Stimulated activated CD8-positive, alpha-beta memory T cell treated with anti-CD3 and anti-CD28 coated beads, Interleukin-7, amount 100 ng/mL, for 1 hour (primary cell): Measurements from ENCODE around the gene OXNAD1.

ENCODE experiments used
- DNase-seq, 2 donors: peaks; one replicate each; pipeline ENCODE4 v3.0.0-alpha.2; 2020; ENCODE audit warnings: low read depth in 2 of 2

OXNAD1 gene

DNA sequence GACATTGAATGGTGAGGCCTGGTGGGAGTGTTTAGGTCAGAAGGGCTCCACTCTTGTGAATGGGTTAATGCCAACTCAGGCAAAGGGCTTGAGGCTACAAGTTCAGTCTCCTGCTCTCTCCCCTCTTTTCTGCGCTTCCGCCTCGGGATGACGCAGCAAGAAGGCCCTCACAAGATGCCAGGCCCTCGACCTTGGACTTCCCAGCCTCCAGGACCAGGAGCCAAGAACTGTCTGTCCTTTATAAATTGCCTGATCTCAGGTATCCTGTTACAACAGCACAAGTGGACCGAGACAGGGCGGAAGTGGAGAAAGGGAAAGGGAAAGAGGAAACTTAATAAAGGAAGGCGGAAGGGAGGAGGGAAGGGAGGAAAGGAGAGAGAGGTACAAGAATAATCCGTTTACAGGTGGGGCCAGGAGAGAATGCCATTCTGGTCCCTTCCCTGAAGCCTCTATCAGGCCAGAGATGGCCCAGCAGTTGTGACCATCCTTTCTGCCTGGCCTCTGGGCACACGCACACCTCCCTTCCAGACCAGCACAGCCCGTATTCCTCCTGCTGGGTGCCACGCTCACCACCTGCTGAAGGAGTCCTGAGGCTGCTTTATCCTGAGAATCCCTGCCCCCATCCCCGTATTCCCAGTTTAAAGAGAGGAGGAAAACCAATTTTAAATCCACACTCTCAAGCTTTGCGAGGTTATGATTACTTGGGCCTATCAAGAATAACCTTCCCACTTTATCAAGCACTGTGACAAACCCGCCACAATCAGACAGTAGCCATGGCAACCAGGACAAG is 64.2 kb downstream of the OXNAD1 start:
- no peak for DNase-seq

DNA sequence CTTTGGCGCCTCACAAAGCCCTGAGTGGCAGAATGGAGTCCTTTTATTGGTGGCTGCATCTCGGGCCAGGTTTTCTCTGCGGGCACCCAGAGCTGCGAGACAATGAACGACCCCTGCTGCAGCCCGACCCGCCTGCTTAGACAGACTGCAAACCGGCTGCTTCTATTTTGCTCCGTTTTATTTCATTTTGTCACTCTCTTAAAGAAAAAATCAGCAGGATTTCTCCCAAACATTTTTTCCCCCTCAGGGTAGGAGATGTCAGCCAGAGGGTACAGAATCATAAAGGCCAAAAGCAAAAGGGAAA is 64.8 kb downstream of the OXNAD1 start:
- DNase-seq = no peak

DNA sequence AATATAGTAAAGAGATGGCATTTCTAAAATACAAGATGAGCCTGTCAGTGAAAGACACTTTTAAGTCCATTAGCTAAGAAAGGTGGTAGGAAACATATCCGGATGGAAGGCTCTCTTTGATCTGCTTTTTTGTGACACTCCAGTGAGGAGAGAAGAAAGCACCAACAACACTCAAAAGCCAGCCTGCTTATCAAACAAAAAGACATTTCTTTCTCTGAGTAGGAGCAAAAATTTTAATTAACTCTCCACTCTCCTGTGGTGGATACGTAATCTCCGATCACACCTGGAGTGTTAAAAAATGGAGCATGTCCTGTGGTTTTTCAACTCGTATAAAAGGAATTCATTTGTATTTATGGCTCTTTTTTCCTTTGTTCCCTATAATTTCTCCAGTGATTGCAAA is 65.3 kb downstream of the OXNAD1 start:
- no peak for DNase-seq

DNA sequence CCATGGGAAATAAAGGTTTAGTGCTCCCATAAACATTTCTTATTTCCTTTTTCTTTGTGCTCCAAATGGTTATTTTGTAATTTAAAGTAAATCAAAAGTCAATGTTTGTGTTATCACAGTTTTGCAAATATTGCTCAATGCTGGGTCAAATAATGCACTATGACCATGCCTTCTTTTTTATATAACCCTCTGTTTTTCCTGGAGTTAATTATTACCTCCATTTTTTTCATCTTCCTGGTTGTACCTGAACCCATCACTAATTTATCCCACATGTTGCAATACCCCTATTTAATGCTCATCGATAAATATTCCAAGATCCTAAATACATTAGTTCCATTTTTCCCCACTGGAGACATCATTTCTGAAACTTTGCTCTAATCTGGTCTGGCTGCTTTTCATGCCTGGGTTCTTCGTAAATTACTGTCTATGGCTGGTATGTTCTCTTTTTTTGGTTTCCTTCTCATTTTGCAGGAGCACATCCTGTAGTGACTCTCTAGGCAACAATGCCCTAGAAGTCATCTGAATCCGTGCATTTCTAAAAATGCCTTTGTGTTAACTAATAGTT is 66.4 kb downstream of the OXNAD1 start:
- DNase-seq = no peak

DNA sequence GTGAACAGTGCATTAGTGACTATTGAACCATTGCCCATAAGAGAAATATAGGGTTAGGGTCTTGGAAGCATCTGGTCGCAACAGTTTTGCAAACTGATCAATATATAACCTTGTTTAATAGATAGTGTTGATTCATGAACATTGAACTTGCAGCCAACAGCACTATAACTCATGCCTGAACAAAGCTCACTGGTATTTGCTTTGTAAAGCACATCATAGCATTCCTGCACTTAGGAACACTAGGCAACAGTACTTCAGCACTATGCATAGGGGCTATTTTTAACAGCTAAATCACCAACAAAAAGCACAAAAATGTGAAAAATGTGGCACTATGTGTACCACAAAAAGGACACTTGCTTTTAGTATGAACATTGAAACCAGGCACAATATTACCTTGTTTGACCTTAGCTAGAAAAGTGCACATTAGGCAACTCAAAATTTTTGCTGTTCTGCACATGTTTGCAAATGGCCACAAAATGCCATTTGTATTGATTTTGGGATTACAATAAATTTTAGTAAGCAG is 68.0 kb downstream of the OXNAD1 start:
- DNase-seq = no peak

DNA sequence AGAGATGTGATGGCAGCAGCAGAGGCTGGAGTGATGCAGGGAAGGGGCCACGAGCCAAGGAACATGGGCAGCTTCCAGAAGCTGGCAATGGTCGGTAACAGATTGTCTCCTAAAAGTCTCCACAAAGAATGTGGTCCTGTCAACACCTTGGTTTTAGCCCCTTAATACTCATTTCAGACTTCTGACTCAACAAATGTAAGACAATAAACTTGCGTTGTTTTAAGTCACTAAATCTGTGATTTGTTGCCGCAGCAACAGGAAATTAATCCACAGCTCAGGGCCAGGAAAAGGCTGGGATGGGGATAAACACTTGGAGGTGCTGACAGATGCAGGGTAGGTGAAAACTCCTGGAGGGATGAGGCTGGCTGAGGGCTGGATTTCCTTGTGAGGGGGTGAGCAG is 69.9 kb downstream of the OXNAD1 start:
- no peak for DNase-seq

DNA sequence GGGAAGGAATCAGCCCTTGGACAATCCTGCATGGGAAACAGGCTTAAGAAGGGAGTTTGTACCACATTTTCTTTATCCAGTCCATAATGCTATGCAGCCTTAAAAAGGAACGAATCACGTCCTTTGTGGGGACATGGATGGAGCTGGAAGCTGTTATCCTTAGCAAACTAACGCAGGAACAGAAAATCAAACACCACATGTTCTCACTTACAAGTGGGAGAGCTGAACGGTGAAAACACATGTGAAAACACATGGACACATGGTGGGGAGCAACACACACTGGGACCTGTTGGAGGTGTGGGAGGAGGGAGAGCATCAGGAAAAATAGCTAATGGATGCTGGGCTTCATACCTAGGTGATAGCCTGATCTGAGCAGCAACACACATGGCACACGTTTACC is 70.3 kb downstream of the OXNAD1 start:
- no peak for DNase-seq

DNA sequence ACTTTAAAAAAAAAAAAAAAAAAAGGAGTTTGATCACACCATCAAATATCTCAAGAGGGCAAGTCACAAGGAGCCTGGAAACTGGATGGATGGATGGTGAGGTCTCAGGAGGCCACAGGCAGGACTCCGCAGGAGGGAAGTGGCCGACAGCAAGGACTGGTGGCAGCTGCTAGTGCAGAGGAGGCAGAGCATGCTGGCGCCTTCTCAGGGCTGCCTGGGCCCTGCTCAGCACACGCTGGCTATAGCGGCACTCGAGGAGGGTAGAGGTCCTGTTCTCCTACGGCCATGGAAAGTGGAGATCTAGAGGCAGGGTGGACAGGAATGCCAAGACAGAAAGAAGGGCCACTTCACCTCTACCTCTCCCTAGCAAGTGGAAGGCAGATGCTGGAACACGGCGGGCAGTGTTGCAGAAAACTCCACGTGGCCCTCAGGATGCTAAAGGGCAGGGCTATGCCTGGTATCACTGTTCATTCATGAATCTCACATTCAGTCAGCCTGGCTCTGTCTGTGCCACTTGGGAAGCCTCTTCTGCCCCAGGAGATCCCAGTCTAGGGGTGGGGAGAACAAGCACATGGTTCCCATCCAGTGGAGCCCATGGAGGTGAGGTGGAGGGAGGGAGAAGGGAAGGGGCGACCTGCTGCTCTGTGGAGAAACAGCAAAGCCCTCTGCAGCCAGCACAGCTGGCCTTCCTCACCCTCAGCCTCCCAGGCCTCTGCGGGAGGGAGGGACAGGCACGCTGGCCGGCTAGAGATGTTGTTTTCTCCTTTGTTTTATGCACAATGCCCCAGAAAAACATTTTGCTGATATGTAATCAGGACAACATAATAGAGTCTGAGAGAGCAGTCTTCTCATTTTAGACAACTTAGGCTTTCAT is 71.0 kb downstream of the OXNAD1 start:
- no peak for DNase-seq

DNA sequence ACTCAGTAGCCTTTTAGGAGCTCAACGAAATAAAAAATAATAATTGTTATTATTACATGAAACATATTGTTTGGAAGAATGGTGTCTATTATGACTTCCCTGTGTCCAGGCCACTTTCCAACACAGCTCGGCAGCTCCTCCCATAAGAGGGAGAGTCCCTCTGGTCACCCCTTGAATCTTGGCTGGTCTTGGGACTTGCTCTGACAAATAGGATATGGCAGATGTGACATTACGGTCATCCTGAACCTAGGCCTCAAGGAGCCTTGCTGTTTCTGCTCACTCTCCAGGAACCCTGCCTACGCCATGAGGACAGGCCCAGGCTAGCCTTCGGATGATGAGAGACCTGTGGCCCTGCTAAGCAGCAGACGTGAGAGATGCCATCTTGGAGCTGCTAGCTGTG is 71.8 kb downstream of the OXNAD1 start:
- DNase-seq = no peak

DNA sequence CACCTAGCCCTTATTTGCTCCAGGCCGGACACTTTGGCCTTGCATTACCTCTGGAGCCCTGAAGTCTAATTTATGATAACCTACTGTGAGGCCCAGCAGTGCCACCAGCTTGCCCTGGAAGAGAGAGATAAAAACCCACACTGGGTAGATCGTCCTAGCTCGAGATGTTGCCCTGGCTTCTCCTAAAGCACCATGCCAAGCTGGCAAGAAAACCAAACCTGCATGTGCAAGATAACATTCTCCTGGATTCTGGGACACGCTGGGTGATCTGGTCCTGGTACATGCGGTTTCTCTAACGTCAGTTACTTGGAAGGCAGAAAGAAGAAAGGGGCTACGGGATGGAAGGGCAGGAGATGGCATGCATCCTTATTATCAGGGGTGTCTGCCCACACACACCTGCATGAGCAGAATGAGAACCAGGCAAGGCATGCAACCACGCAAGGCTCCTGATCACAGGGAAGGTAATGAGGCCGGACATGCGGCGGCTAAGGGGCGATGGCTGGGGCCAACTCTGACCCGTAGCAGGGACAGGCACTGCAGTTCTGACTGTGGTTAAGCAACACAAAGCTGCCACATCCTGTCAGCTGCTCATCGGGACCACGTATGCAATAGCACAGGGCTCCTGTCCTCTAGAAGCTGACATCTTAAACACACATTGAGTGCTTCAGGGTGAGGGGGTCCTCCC is 73.0 kb downstream of the OXNAD1 start:
- DNase-seq = peak in 1 of 2 donors; percentile 11

DNA sequence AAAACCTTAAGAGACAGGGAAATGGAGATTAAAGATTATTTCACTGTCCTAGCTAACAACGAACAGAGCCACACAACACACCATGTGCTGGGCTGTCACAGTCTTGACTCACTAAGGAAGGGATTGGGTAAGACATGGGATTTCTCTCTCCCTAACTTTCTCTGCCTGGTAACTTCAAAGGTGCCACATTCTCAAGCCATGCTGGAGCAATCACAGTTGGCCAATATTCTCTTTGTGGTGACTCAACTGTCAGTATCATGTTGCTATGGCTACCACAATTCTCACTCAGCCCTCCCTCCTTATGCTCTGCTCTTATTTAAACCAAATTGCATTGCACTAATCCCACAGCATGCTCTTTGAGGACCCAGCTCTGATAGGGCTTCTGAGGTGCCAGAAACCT is 74.0 kb downstream of the OXNAD1 start:
- no peak for DNase-seq

DNA sequence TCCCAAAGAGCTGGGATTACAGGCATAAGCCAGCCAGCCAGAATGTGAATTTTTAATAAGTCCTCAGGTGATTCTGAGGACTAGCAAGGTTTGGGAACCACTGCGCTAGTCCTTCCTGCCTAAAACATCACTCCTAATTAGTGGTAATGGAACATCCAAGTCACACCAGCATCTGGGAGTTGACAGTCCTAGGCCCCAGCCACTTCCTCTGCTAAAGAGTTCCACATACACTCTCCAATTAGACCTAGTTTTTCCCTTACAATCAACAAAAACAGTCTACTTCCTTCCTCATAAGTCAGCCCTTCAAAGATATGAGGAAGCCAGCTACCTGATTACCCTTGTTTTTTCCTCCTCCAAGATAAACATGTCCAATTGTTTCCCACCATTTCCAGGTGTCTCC is 78.1 kb downstream of the OXNAD1 start:
- no peak for DNase-seq

DNA sequence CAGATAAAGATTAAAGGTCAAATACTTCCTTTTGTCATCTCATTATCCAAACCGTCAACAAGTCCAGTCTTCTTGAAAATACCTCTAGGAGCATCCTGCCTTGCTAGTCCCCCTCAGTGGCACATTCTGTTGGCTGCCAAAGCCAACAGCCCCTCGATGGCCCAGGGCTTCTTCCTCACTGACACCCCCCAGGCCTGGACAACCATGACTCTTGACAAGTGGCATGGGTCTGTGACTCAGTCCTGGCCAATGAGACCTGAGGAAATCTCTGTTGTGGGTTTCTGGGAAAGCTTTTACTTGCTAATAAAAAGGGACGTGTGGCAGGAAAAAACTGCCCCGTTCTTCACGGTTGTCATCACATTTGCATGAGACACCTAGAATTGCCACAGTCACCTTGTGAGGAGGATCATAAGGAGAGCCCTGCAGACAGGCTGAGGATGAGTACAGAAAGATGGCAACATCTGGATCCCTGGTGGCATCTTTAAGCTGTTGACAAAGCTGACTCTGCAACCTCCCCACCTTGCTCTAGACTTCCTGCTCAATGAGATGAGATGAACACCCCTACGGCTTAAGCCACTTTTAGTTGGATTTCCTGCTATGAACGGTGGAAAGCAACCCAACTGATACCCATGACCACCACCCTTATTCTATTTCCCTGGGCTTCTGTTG is 81.5 kb downstream of the OXNAD1 start:
- DNase-seq = no peak

DNA sequence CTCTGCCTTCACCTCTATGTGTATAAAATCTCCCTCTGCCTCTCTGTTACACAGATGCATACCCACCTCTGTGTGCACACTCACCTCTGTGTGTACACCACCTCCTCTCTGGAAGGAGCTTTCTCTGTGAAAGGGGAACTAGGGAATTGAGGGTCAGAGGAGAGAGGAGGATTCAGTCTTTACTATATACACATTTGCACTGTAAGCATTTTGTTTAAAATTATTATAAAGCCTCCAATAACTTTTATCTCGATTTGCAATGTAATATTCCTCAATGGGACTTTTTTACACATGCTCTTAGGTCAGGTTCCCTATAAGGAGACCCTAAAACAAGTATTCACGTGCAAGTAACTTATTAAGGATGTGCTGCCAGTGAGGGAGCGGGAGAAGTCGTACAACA is 82.5 kb downstream of the OXNAD1 start:
- DNase-seq = no peak

DNA sequence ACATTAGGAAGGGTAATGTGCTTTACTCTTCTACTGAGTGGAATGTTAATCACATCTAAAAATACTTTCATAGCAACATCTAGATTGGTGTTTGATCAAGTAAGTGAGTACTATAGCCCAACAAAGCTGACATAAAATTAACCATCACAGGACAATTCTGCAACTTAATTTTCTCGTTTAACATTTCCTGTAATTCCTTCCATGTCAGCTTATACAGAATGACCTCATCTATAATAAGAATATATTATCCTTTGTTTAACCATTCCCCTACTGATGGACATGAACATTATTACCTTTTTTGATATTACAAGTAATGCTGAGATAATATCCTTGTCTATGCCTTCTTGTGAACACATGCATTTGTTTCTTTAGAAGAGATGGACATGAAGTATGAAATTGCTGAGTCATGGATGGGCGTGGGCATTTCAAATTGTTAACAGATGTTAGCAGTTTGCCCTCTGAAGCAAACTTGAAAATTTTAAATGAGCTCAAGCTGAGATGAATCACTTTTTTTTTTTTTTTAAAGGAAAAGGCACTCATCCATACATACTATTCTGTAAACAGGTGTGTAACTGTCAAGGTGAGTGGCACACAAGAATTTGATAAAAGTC is 85.1 kb downstream of the OXNAD1 start:
- no peak for DNase-seq

DNA sequence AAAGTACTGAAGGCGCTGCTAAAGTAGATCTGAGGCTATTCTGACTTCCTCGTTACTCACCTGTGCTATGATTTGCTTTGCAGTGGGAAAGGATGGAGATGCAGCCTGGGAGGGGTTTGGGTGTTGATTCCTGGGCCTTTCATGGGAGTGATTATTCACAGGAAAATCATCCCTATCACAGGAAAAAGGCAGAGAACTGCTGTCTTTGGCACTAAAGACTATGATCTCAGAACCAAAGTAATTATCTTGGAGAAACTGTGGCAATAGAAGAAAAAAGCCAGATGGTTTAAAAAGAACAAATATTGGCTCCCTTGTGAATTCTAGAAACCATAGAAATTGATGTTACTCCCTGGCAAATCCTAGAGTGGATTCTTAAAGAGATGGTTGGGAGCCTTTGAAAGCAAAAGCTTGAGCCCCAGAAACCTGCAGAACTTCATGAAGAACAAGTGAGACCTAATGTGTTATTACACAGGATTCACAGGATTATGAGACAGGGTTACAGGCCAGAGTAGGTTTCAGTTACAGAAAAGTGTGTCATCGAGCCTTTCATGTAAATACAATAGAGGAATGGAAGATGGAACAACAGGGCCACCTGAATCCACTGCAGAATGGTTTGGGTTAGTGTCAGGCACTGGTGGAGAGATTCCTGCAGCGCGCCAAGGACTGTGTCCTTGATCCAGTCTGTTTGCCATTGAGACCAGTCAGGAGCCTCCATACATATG is 85.7 kb downstream of the OXNAD1 start:
- no peak for DNase-seq

DNA sequence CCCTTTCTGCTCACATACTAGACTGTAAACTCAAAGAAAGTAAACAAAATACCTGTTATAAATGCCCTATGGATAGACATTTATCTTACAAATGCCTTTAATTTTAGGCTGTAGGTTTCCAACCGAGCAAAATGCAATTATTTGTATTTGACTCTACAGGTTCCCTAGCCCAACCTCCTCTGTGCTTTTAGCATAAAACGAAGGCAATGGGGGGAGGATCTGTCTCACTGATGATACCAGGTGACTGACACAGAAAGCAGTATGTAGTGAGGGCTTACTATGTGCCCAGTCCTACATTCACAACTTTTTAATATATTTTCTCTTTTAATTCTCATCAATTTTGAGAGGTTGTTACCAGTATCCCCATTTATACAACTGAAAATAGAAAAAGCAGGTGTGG is 87.4 kb downstream of the OXNAD1 start:
- DNase-seq = no peak

DNA sequence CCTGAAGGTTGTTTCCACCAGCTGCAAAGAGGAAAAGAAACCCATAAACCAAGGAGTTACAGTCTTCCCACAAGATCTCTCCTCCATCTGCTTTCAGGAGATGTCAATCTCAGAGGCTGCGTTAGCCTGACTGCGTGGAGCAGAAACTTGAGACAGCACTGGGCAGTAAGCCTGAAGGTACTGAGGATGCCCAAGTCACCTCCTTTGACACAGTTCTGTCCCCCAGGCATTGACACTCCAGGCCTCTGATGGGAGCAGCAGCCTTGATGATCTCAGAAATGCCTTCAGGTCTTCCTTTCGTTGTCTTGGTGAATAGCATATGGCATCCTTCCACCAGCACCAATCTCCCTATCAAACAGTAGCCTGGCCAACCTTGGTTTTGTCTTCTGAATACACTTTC is 89.3 kb downstream of the OXNAD1 start:
- no peak for DNase-seq
